ENCODE results near the gene PALLD.
"Not testable (repeated sequence)": the region's sequence is repeated elsewhere in the genome, so short reads cannot be mapped to it uniquely, and the experiment has no call there.

PALLD gene

DNA sequence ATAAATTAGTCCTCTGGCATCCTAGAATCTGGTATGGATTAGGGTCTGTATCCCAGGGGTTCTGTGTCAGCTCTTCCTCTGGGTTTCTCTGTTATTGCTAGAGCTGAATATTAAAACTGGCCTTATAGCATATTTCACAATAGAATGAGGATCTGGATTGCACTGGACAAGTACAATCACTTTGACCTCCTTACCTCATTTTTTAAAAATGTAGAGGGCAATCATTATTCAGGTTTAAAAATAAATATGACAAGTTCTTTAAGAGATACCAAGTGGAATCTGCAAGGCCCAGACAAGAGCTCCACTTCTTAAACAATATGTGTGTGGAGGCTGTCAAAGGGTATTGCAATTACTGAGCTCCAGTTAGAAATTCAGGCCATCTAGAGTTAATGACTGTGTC is 1.4 kb downstream of the PALLD start:
- DNase-seq = no peak

DNA sequence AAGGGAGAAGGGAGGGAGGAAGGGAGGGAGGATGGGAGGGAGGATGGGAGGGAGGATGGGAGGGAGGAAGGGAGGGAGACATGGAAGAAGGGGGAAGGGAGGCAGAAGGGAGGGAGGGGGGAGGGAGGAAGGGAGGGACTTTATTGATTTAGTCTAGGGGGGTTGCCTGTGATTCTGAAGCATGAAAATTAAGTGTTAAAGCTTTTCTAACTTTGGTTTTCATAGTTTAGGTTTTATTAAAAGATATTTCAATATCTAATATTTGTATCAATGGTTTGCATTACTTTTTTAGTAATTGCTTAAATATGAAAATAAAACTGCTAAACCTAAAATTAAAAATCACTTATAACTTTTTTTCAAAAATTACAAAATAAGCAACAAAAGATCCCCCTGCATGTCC is 2.4 kb downstream of the PALLD start:
- no peak for DNase-seq

DNA sequence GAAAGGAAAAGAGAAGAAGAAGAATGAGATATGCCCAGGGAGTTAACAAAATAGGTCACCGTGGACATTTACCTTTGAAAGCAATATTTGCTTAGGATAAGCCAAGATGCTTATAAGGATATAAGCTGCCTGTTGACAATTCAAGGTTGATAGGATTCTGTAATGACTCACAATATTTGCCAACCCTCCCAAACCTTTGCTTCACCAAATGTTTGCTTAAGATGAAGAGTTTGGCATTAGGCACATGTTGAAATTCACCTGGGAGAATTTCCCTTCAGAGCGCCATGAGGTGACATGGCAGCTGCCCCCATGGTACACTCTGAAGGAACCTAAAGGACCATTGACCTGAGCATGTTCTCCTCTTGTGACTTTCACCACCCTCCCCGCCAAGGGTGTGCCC is 4.6 kb downstream of the PALLD start:
- no peak for DNase-seq

DNA sequence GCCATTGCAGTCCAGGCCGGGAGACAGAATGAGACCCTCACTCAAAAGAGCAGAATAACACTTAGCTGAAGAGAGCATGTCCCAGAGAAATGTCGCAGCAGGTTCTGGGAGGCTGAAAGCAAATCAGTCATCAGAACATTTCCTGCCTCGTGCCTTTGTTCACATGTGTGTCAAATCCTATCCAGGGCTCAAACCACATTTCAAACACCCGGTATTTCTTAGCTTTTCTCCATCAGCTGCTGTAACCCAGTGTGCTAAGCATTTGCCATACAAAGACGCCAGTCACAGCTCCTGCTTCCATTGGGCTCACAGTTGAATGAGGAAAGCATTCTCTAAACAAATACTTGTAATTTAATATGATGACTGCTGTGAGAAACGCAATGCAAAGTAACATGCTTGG is 6.0 kb downstream of the PALLD start:
- DNase-seq = no peak

DNA sequence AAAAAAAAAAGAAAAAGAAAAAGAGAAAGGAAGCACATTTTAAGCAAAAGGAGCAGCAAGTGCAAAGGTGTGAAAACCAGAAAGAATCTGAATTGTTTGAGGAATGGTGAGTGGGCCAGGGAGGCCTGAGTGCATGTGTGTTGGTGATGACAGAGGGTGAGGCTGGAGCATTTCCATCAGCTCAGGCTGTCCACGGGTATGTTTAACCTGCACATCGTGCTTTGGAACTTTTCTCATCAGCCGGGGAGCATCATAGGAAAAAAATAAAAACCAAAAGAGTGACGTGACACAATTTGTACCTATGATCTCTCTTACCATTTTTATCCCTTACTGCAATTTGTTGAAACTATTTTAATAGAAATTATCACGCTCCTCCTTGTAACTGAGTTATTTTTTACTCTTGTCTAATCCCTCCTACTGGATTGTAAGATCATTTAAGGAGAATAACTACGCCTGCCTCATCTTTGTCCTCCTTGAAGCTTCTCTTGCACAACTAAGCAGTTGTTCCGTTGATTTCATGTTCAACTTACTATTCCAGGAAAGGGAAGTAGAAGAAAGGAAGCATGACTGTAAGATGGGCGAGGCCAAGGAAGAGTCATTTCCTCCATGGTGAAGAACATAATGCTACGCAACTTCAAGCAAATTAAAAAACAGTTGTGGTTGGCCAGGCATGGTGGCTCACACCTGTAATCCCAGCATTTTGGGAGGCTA is 7.0 kb downstream of the PALLD start:
- DNase-seq = no peak

DNA sequence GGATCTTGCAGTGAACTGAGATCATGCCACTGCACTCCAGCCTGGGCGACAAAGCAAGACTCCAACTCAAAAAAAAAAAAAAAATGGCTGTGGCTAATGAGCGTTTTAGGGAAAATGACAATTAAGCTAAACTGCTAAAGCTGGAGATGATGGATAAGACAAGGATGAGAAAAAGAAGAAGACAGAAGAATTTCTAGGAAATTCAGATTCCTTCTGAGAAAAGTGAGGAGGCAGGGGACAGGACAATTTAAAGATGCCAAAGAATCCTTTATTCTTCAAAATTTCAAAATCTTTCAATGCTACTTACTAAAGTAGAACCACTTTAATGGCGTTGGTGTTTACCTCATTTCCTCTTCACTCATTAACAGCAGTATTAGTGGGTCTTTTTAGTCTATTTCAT is 7.7 kb downstream of the PALLD start:
- DNase-seq = no peak

DNA sequence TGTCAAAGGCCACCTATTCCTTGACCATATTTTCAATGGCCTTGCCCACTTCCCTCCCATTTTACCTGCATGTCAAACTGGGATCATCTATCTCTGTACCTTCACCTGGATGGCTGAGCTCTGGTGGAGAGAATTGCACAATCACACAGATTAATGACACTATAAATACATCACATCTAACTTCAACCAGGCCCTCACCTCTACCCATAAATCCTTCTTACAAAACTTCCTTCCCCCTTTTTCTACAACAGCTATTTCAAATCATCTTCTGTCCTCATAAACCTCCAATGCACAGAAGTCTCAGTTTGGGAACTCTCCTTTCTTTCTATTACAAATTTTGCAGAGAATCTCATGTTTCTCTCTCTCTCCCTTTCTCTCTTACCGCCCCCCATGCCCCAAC is 9.2 kb downstream of the PALLD start:
- DNase-seq = no peak

DNA sequence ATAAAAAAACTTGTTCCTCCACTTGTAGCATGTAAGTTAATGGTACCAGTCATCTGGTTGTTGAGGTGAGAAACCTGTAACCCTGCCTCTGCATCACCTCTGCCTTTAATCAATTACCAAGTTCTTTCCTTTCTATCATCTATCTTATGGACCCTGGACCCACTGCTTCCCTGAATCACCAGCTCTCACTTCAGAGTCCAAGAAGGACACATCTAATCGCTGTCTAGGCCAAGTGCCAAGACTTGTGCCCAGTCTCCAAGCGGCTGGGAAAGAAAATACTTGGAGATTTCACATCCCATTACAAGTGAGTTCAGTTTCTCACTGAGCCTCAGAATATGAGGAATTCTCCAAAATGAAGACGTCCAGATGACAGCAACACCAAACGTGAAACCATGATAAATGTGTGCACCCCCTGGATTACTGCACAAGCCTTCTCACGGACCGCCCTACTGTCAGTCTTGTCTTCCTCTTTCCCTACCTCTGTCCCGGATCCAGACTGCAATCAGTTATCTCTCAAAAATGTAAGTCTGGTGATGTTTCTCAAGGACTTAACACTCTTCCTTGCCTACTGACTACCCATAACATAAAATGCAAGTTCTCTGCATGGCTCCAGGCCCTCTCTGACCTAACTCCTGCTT is 10.4 kb downstream of the PALLD start:
- DNase-seq = no peak

DNA sequence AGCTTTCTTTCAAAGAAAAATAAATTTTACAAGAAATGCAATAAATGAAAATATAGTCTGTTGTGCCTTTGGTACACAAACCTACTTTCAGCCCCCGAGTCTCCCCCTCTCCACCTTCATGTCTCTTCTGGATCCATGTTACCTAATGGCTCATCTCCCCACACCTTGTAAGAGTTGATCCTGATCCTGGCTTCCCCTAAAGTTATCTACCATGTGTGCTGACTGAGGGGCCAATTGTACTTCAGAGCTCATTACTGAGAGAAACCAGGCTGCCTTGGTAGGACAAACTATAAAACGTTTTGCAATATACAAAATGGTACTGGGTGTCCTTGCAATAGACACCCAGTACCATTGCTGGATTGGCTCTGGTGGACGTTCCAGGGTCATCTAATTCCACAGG is 11.8 kb downstream of the PALLD start:
- no peak for DNase-seq

DNA sequence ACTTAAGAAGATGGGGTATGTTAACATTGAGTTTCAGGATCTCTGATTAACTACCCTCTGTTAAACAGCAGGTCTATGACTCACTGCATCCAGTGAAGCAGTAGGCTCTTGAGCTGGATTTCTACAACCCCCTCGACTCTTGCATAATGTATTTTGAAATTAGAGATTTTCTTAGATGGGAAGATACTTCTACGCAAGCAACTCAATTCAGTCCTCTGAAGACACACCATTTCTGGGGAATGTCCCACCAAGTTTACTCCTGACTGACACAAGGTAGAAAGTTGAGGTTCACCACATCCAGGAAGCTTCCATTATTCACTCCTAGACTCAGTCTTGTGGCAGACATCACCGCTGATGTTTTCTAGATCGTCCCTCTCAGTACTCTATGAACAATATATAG is 12.9 kb downstream of the PALLD start:
- DNase-seq = peak; percentile 14

DNA sequence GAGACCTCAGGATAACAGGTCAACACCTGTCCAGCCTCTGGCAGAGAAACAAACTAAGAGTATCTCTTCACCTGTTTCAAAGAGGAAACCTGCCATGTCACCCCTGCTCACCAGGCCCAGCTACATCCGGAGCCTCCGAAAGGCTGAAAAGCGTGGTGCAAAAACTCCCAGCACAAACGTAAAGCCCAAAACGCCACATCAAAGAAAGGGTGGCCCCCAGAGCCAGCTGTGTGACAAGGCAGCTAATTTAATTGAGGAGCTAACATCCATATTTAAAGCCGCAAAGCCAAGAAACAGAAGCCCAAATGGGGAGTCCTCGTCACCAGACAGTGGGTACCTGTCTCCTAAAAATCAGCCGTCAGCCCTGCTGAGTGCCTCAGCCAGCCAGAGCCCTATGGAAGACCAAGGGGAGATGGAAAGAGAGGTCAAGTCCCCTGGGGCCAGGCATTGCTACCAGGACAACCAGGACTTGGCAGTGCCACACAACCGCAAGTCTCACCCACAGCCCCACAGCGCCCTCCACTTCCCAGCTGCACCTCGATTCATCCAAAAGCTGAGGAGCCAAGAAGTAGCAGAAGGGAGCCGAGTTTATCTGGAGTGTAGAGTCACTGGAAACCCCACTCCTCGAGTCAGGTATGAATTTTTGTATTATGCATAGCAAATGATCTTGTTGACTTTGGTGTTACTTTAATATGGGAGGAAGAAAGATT is 15.1 kb downstream of the PALLD start:
- peak; percentile 58 for DNase-seq

DNA sequence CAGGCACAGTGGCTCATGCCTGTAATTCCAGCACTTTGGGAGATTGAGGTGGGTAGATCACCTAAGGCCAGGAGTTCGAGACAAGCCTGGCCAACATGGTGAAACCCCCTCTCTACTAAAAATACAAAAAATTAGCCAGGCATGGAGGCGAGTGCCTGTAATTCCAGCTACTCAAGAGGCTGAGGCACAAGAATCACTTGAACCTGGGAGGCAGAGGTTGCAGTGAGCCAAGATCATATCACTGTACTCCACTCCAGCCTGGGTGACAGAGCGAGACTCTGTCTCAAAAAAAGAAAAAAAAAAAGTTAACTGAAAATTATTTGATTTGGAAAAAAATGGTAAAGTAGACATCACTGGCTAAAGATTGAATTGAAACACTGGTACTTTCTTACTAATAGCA is 17.0 kb downstream of the PALLD start:
- DNase-seq = not testable (repeated sequence)

DNA sequence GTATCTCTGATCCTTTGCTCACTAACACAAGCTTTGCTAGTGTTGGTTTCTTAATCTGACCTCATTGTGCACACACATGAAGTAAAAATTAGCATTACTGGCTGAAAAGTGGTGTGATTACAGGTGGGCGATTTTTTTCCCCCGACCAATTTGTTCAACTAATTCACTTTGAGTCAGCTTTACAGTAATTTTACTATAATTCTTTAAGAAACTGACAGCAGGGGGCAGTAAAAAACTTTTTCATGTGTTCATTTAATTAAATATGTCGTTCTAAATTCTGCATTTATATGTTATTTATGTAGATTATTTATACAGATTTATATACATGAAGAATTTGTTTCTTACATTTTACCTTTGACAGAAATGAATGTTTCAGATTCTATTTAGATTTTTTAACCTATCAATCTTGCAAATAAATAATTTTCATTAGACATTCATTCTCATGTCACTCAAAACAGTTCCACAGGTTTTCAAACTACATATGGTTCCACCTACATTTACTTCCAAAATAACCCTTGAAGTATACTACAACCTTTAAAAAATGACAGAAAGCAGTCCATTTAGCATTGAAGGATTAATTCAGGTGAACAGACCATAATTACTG is 17.5 kb downstream of the PALLD start:
- DNase-seq = no peak

DNA sequence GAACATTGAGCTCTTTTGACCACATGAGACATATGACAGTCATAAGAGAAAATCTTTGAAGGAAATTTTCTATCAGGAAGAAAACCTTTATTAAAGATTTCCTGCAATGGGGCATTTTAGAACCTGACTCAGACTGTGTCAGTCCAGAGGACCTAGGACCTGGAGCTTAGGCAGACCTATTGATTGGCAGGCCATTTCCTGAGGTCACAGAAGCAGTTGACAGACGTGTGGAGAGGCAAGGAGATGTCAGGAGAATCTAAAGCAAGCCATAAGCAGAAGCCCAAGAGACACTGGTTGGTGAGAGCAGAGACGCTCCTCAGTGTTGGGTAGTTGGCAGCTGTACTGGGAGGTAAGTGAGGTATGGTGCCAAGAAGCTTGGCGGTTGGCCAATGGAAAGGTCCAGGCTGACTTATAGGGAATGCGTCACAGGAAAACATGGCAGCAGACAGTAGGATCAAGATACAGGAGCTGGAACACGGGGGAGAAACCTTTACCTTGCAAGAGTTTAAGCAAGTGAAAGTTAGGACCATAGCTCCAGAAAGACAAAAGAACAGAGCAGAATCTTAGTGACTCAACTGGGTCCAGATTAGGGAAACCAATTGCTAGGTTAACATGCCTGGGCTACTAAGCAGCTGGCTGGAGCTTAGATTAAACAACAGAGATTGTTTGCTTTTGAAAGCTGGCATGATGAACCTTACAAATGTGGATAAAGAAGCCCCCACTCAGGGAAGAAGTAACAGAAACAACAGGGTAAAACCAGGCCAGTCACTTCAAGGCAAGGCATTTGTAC is 18.6 kb downstream of the PALLD start:
- DNase-seq = no peak

DNA sequence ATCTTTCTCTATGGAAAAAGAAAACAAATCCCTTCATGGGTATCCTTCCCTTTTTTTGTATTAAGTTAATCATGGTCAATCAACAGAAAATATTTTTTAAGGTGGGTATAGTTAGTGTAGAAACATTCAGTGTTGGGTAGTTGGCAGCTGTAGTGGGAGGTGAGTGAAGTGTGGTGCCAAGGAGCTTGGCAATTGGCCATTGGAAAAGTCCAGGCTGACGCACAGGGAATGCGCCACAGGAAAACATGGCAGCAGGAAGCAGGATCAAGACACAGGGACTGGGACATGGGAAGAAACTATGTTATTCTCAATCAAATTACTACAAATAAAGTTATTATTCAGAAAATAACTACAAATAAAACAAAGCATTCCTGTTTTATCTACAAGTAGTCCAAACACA is 20.0 kb downstream of the PALLD start:
- no peak for DNase-seq

DNA sequence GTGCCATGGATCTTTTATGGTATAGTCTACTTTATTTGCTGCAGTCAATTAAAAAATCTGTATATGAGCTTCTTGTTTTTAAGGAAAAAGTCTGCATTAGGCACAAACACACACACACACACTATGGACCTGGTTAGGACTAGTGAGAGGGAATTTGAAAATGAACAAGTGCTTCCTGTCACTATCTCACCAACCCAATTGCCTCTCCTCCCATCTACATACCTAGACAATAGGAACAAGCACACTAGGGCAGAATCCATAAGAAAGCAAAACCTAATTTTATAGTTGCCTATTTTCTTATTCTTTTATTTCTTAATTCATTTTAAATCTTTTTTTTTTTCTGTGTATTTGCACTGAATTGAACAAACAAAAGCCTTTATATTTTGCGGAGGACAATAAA is 22.7 kb downstream of the PALLD start:
- no peak for DNase-seq

DNA sequence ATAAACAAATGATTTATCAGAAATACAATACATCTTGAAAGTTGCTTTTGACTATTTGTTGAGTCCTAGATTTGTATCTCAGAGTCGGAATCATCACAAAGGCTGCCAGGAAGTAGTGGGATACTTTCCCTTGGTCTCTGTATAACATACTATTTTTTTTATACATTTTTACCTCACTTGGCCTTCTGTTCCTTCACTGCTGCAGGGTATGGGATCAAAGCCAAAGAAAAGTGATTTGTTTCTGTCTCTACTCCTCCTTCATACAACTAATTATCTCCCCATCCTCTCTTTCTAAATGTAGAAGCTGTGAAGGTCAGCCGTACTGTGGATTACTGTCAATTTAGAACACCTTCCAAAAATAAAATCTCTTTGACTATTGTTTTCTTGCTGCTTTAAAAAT is 24.9 kb downstream of the PALLD start:
- no peak for DNase-seq

DNA sequence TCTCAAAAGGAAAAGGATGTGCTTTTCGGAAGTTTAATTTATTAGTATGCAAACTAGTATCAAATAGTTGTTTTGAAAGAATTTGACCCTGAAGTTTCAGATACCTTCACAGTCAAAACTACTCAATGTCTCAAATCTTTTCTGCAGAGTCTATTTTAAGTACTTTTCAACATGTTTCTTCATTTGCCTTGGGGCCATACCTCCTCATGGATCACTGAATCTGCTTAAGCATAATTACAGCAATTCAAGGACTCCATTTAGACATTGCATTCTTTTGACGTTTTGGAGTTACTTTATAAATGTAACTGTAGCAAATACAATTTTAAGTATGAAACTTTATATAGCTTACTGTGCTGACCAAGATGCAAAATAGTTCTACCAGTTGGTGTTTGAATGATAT is 25.5 kb downstream of the PALLD start:
- DNase-seq = no peak

DNA sequence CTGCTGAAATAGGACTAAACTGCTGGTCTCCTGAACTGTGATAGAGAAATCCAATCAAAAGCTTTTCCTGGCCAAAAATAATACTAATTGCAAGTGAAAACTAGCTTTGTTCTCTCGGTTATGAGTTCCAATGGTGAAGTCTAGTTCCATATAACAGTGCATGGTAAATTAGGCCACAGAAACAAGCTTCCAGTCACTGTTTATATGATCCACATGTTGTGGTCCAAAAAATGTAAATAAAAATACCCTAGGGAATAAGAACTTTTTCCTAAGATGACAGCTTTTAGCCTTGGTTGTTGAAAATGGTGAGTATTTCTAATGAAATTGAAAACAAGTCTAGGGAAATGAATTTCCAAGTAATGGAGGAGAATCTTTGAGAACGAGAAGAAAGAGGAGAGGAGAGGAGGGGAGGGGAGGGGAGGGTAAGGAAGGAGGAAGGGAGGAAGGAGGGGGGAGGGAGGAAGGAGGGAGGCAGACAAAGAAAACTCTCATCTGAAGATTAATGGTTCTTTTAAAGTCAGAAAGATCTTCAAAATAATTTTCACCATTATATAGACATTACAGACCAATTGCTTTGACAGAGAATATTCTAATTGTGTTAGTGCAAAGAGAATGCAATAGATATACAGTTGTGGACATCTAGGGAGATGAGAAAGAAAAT is 26.1 kb downstream of the PALLD start:
- DNase-seq = no peak

DNA sequence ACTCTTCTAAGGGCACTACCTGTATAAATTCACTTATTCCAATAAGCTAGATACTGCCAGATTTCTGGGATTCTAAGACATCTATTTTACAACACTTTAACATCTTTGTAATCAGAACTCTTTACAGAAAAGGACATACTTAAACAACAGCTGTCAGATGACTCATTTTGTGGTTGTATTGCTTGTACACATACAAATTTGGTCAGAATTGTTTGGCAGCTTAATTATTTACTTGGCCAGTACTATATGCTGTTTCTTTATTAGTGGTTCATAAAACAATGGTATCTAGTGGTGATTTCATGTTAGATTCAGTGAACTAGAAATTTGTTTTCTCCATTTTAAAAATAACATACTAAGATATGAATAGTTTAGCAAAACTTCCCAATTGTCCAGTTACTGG is 27.2 kb downstream of the PALLD start:
- DNase-seq = no peak

DNA sequence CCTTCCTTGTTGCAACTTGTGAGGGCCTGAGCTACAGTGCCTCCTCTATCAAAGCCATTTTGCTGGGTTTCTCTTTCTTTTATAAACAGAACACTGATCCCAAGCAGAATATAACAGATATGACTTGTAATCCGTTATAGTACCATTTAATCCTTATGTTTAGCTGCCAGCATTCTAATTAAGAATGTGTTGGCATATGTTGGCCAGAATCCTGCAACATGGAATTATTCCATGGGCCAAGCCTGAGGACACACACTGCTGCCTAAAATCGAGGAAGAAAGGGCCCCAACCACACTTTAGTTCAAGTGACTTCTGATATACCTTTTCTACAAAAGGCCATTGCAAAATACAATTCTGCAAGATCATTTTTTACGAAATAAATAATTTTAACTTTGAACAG is 28.0 kb downstream of the PALLD start:
- DNase-seq = no peak

DNA sequence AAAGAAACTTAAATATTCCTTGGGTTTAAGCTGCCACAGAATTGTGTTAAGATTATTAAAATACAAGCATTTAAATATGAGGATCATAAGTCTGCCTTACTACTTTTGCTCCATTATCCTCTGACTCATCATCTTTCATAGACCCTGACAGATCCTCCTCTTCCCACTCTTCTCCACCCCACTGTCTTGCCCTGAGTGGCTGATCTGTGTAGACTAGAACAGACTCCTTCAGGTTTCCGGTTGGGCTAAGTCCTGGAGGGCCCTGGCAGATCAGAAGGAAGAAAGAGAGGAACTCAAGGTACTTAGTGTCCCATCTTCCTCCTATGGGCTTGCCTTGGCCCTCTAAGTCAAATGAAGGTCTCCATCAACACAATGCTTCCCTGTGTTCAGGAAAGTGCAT is 30.7 kb downstream of the PALLD start:
- DNase-seq = no peak
